Kidney (tissue), 14 donors: ENCODE data around the gene PCYT1A. TPM values are rescaled to one million over a fixed set of nuclear protein-coding genes. Genes with fewer than 3 reads are reported as not detected.

Source experiments
- DNase-seq, 5 donors: peaks; one replicate each; pipeline ENCODE4 v3.0.0-alpha.2; 2013 to 2020
- FAIRE-seq: peaks from 2 replicates; lab custom pipeline; 2012; peaks lifted over from hg19 to GRCh38; lab: Jason Lieb, UNC
- H3K27ac ChIP-seq, 2 donors: one replicate each; pipeline ENCODE4 v1.7.0; 2013; ENCODE audit warnings: low read depth in 2 of 2, low read length in 2 of 2, inconsistent platforms in 1 of 2
- H3K27me3 ChIP-seq: one replicate; pipeline ENCODE4 v1.7.1; 2013; ENCODE audit warnings: low read length, inconsistent platforms; ENCODE audit not compliant: control insufficient read depth, insufficient read depth
- H3K36me3 ChIP-seq, 3 donors: one replicate each; pipeline versions ENCODE4 v1.7.0 to v1.7.1; 2013; ENCODE audit warnings: low read length in 3 of 3, control low read depth in 1 of 3, inconsistent platforms in 1 of 3; ENCODE audit not compliant: insufficient read depth in 3 of 3, control insufficient read depth in 2 of 3
- H3K4me1 ChIP-seq, 3 donors: one replicate each; pipeline versions ENCODE4 v1.7.0 to v1.7.1; 2013; ENCODE audit warnings: low read length in 3 of 3, inconsistent platforms in 1 of 3, low read depth in 1 of 3; ENCODE audit not compliant: control insufficient read depth in 2 of 3, insufficient read depth in 2 of 3
- H3K4me3 ChIP-seq, 3 donors: one replicate each; pipeline versions ENCODE4 v1.7.0 to v1.8.1; 2013; ENCODE audit warnings: low read length in 3 of 3, control low read depth in 1 of 3, inconsistent platforms in 1 of 3
- H3K9ac ChIP-seq, 3 donors: one replicate each; pipeline versions ENCODE4 v1.7.0 to v1.7.1; 2013; ENCODE audit warnings: low read length in 3 of 3, control low read depth in 1 of 3, inconsistent platforms in 1 of 3
- H3K9me3 ChIP-seq, 3 donors: one replicate each; pipeline versions ENCODE4 v1.7.0 to v1.7.1; 2013; ENCODE audit warnings: low read length in 3 of 3, control low read depth in 1 of 3, inconsistent platforms in 1 of 3; ENCODE audit not compliant: control insufficient read depth in 2 of 3, insufficient read depth in 1 of 3
- intact Hi-C: fragments of 100-400 bp; cut with DNase I; formaldehyde crosslinking; loops from one replicate; pipeline ENCODE4 v1.11.1; 2022
- polyA plus RNA-seq: library from polyadenylated mRNA; stranded (reverse); fragments of 350-450 nt; fragmentation: Illumina TruSeq; extraction: RNeasy Lipid Tissue Mini Kit (QIAGEN cat#74804); gene quantifications from one replicate; pipeline ENCODE4 v1.2.3, GENCODE V29; 2014; ENCODE audit warnings: low read depth, low replicate concordance; ENCODE audit not compliant: insufficient read depth
- total RNA-seq: library from RNA; stranded (reverse); fragmentation: NEBNext Ultra II Directional; extraction: Animal tissue kit (Norgen Biotek cat#: 25700); gene quantifications from one replicate; pipeline ENCODE4 v1.2.1, GENCODE V29; 2021
- TF ChIP-seq, protein P1 (sequence below): IDR thresholded peaks from 3 replicates; pipeline ENCODE4 v1.5.1; 2012; ENCODE audit warnings: mild to moderate bottlenecking, moderate library complexity, borderline replicate concordance; ENCODE audit not compliant: insufficient read depth; ENCODE audit errors: extremely low read depth
- donor health status: control.
- donor health status: control.
- donor health status: control.
- donor health status: control.
- donor health status: control.
- donor health status: DM: yes; HTN: yes; CAD: no.
- donor health status: Normal renal cell carcinoma (clear cell type).

Gene PCYT1A
- total and polyA plus RNA-seq, 2 donors from 2014 or later = 19.6 to 57.6 TPM

DNA sequence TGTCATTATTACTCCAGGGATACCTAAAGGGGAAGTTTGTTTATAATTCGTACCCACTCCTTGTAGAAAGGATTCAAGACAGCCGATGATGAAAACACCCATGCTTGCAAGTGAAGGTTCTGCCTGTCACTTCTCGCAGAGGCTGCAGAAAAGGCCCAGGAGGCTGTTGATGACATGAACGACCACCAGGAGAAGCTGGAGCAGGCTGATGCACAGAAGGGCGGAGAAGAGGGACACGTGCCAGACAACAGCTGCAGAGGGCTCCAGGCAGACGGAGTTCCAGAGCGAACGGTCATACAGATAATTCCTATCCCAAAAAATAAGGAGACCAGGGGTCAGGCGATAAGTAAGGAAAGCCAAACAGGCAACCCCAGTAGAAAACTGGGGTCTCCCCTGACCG lies 36.2 kb upstream of the PCYT1A start:
- Histone ChIP-seq H3K36me3 (no peaks in the 10 kb centered on the region), H3K27me3 (no peaks in the 10 kb centered on the region), H3K9me3 (no peaks in the 10 kb centered on the region), H3K9ac (no peak overlapping the region), H3K4me3 (no peak overlapping the region), H3K27ac (no peak overlapping the region), H3K4me1 (no peaks in the 10 kb centered on the region)
- TF ChIP-seq, protein P1, sequence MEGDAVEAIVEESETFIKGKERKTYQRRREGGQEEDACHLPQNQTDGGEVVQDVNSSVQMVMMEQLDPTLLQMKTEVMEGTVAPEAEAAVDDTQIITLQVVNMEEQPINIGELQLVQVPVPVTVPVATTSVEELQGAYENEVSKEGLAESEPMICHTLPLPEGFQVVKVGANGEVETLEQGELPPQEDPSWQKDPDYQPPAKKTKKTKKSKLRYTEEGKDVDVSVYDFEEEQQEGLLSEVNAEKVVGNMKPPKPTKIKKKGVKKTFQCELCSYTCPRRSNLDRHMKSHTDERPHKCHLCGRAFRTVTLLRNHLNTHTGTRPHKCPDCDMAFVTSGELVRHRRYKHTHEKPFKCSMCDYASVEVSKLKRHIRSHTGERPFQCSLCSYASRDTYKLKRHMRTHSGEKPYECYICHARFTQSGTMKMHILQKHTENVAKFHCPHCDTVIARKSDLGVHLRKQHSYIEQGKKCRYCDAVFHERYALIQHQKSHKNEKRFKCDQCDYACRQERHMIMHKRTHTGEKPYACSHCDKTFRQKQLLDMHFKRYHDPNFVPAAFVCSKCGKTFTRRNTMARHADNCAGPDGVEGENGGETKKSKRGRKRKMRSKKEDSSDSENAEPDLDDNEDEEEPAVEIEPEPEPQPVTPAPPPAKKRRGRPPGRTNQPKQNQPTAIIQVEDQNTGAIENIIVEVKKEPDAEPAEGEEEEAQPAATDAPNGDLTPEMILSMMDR = no peak
- FAIRE-seq (no peak), DNase-seq (peak in 3 of 5 donors; percentile 29 to 65 (median 35))
- intact Hi-C loops = no loop called here

DNA sequence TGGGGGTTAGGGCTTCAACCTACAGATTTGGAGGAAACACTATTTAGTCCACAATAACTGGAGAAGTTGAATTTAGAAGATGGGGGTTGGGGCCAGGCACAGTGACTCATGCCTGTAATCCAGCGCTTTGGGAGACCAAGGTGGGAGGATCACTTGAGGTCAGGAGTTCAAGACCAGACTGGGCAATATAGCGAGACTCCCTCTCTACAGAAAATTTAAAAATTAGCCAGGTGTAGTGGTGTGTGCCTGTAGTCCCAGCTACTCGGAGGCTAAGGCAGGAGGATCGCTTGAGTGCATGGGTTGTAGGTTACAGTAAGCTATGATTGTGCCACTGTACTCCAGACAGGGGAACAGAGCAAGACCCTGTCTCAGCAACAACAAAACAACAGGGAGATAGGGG lies 35.5 kb upstream of the PCYT1A start:
- Histone ChIP-seq H3K9ac (no peak overlapping the region), H3K4me1 (no peaks in the 10 kb centered on the region), H3K9me3 (no peaks in the 10 kb centered on the region), H3K36me3 (no peaks in the 10 kb centered on the region), H3K27me3 (no peaks in the 10 kb centered on the region), H3K4me3 (no peak overlapping the region), H3K27ac (no peak overlapping the region)
- FAIRE-seq = no peak
- intact Hi-C loops = no loop called here
- no peak for DNase-seq
- TF ChIP-seq, protein P1 = no peak

DNA sequence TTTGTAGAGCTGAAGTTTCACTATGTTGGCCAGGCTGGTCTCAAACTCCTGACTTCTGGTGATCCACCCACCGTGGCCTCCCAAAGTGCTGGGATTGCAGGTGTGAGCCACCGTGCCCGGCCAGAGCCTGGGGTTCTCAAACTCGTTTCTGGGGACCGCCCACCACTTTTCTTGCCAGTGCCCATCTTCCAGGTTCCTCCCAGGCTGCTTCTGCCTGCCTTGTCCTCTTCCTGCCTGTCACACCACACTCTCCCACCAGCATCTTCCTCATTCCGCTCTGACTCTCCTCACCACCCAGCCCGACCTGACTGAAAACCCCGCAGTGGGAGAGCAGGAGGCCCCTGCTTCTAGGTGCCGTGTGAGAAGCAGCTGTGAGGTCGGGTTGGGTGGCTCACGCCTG lies 33.6 kb upstream of the PCYT1A start:
- Histone ChIP-seq H3K9ac (no peak overlapping the region), H3K27ac (no peak overlapping the region), H3K4me1 (no peaks in the 10 kb centered on the region), H3K27me3 (no peaks in the 10 kb centered on the region), H3K9me3 (no peaks in the 10 kb centered on the region), H3K4me3 (no peak overlapping the region), H3K36me3 (no peaks in the 10 kb centered on the region)
- intact Hi-C loops = no loop called here
- TF ChIP-seq, protein P1 = no peak
- DNase-seq (no peak), FAIRE-seq (no peak)

DNA sequence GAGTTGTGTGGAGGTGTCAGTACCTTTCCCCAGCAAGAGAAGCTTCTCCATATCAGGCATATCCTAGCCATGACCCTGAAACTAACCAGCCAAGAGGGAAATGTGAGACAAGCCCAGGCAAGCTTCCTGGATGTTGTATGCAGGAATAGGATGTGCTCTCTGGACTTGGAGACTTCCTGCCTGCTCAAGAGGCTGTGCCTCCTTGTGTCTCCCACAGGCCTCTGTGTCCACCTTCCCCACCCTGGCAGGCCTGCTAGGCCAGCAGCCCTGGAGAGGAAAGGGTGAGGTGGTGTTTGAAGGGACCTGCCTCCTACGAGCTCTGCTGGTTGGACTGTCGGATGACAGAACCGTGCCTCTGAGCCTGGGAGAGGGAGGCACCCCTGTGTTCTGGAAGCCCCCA lies 32.6 kb upstream of the PCYT1A start:
- no peaks in the 10 kb centered on the region for H3K4me1 ChIP-seq
- H3K27ac ChIP-seq = no peak overlapping the region
- H3K4me3 ChIP-seq = no peak overlapping the region
- TF ChIP-seq, protein P1 = no peak
- H3K9me3 ChIP-seq = no peaks in the 10 kb centered on the region
- no peak for DNase-seq
- H3K27me3 ChIP-seq = no peaks in the 10 kb centered on the region
- H3K36me3 ChIP-seq = no peaks in the 10 kb centered on the region
- no peak for FAIRE-seq
- H3K9ac ChIP-seq = no peak overlapping the region
- intact Hi-C loops = no loop called here
